Fibroblast of skin of scalp (primary cell): ENCODE results near the gene F12. TPM values are rescaled to one million over a fixed set of nuclear protein-coding genes. Genes with fewer than 3 reads are reported as not detected.

Experiments
- DNase-seq: peaks from one replicate; pipeline ENCODE4 v3.0.0-alpha.2; 2013
- polyA plus RNA-seq, 2 experiments: library from polyadenylated mRNA; unstranded; fragments of 120-200 nt; gene quantifications; one replicate each; pipeline ENCODE4 v1.2.1, GENCODE V29; 2013; ENCODE audit not compliant: insufficient read length in 2 of 2

F12 gene
- 0.64 TPM for polyA plus RNA-seq (2013, experiment 1 of 2; ENCODE audit: insufficient read length)
- polyA plus RNA-seq (2013, experiment 2 of 2; ENCODE audit: insufficient read length), result 0.96 TPM

DNA sequence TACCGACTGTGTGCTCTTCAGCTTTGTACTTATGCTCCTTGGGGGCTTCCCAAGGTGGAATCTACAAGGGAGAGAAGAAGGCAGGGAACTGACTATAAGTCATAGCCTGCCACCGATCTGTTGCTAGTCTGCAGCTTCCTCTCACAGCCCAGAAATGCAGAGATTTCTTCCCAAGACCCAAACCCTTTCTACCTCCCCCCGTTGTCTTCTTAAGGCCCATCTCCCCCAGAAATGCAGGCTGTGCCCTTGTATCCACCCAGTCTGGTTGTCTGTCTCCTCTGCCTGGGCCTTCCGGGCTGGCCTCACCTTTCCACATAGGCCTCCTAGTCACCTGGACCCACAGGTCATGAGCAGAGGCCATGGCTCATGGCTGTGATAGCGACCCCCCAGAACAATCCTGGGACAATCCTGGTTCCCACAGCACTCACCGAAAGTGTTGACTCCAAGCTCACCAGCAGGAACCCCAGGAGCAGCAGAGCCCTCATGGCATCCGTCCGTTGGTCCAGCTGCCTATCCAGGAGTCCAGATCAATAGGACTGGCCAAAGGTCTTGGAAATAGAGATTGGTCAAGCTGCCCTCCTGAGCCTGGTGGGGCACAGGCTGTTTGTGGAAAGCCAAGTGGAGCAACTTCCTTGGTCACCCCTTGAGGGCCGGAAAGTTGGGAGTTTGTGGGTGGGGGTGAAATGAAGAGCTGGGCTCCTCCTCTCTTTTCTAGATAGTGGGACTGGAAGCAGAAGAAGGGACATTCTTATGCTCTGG, at the start of gene F12:
Gene F12, minus strand, starts transcription at position 522 of the 759 bp plus-strand sequence. Its CDS starts 37 bp downstream, at position 485.
- no peak for DNase-seq

GRCh38 chr5:177458912-177459350, 49.6 kb upstream of the F12 start:
- DNase-seq, result peak; percentile 33

DNA sequence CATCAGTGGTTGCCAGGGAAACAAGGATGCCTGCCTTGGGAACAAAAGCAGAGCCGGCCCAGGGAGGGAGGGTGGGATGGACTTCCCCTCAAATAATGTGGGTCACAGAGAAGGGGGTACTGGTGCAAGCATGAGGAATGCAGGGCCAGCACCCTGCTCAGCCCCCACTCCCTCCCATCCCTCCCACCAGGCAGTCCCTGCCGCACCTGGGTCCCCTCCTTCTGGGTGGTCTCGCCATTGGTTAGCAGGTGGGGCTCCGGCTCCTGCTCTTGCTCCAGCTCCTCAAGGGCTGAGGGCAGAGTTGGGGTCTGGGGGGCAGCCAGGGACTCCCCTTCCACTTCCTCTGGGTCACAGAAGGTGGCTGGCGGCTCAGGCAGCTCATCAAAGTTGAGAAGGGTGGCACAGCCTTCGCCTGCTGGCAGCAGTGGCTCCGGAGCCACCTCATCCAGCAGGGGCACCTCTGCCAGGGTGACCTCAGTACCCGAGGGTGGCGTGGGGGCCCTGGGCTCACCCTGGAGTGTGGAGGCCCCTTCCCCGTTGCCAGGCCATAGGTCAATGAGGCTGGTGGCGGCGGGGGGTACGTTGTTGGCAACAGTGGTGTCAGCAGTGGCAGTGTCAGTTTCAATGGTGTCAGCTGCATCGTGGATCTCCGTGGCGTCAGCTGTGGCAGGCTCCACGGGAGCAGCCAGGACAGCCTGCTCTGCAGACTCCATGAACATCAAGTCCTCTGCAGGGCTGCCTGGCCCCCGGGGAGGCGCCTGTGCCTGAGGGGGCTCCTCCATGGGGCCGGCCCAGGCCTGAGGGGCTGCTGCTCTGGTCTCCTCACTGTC, 48.7 kb upstream of the F12 start:
- no peak for DNase-seq

DNA sequence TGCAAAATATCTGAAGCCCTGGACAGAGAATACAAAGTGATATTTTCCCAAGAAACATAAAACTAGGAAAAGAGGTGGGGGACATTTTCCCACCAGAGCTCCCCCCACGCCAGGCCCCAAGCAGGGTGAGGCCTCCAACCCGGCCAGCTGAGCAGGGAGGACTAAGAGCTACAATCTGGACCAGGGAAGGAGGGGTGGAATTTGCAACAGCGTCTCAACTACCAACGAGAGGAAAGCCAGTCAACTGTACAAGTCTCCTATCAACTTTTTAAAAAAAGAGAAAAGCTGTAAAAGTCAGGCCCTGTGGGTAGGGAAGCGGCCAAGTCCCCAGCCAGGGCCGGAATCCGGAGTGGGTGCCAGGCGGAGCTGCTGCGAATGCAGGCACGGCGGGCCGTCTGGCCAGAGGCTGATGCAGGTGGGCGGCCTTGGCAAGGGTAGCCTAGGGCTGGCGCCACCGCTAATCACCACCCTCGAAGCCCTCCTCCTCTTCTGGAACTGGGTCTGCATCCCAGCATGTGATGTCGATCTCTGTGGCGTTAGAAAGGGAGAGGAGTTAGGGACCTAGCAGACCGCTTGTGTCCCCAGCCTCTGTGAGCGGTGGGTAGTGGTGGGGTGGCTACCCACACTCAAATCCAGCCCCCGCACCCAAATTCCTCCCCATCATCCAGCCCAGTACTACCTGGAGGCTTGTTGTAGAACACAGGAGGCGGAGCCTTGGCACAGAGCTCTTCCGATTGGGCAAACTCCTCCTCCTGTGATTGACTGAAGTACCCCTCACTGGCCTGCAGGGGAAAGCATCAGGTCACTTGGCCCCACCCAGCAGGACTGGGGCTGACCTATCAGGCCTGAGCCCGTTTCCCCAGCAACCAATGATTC, 47.9 kb upstream of the F12 start:
- peak; percentile 97 for DNase-seq

GRCh38 chr5:177456591-177456964, 47.2 kb upstream of the F12 start:
- DNase-seq, result no peak

DNA sequence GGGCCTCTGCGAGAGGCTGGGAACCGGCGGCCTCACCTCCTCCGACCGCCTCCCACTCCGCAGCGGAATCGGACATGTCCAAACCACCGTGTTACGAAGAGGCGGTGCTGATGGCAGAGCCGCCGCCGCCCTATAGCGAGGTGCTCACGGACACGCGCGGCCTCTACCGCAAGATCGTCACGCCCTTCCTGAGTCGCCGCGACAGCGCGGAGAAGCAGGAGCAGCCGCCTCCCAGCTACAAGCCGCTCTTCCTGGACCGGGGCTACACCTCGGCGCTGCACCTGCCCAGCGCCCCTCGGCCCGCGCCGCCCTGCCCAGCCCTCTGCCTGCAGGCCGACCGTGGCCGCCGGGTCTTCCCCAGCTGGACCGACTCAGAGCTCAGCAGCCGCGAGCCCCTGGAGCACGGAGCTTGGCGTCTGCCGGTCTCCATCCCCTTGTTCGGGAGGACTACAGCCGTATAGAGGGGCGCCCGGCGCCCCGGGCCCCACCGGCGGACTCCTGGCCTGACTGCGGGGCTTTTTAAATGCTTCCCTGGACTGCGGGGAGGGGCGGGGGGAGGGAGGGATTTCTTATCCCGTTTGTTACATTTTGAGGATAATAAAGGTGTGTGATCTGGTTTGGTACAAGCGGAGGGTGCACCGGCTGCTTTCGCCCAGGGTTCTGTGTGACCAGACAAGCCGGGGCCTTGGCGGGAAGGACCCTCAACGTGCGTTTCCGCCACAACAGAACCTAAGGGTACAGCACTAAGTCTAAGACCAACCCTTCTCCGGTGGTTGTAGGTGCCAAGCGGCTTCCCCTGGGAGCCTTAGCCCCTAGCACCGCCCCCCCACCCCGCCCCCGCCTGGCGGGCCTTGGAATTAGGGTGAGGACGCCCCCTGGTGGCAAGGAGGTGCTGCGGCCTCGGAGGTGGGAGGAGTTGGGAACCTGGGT, 46.6 kb upstream of the F12 start:
- peak; percentile 86 for DNase-seq

DNA sequence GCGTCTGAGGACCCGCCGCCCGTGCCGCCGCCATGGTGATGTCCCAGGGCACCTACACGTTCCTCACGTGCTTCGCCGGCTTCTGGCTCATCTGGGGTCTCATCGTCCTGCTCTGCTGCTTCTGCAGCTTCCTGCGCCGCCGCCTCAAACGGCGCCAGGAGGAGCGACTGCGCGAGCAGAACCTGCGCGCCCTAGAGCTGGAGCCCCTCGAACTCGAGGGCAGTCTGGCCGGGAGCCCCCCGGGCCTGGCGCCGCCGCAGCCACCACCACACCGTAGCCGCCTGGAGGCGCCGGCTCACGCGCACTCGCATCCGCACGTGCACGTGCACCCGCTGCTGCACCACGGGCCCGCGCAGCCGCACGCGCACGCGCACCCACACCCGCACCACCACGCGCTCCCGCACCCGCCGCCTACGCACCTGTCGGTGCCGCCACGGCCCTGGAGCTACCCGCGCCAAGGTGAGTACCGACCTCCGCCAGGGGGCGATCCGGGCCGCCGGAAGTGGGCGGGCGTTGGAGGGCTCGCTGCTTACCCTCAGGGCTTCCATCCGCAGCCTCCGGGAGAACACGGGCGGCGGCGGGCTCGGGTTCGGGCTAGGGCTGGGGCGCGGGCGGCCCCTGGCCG, 45.8 kb upstream of the F12 start:
- DNase-seq, result peak; percentile 64

DNA sequence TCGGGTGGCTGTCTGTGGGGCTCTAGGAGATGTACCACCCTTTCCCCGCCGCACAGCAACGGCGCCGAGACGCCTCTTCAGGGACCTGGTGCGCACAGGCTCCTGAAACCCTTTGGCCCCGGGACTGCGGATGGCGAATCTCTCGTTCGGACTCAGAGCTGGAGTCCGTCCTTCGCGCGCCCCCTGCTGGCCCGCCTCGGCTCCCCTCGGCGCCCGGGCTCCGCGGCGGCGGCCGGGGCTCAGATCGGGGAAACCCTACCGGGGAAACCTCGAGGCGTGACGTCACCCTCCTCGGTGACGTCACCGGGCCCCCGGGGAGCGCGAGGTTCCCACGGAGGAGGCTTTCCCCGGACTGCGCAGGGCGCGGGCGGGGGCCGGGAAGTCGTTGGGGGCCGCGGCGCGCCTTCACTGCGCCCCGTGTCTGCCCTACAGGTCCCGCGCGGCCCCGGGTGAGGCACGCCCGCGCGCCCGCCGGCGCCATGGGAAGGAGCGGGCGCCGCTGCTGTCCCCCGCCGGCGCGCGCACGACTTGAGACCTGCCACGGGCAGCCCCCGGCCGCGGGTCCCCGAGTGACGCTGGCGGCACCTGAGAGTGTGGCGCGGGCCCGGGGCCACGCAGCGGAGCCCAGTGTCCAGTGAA, 45.2 kb upstream of the F12 start:
- DNase-seq, result peak; percentile 89

DNA sequence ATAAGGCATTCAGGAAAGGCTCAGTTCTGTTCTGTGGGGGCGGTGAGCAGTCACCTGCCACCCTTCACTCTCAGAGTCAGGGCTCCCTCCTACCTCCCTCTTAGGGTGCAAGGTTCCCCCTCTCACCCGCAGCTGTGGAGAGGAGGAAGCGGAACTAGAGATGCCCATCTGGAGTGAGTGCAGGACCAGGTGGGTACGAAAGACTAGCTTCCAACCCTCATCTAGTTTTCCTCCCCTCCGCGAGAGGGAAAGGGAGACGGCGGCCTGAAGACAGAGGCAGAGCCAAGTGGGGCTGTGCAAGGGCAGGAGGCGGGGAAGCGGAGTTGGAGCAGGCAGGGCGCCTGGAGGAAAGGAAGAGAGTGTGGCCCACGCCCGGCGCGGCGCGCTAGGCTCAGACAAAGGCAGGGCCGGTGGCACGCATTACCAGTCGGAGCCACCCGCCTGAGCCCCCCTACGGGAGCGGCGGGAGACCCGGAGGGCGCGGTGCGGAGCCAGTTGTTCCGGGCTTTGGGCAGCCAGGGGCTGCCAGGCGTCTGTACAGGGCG, 44.6 kb upstream of the F12 start:
- peak; percentile 23 for DNase-seq

GRCh38 chr5:177452688-177453638, 43.6 kb upstream of the F12 start:
- DNase-seq, result no peak

- DNase-seq, result no peak
Observed at GRCh38 chr5:177450667-177451424, 41.5 kb upstream of the F12 start.

GRCh38 chr5:177449140-177450061, 40.0 kb upstream of the F12 start:
- DNase-seq, result no peak

DNA sequence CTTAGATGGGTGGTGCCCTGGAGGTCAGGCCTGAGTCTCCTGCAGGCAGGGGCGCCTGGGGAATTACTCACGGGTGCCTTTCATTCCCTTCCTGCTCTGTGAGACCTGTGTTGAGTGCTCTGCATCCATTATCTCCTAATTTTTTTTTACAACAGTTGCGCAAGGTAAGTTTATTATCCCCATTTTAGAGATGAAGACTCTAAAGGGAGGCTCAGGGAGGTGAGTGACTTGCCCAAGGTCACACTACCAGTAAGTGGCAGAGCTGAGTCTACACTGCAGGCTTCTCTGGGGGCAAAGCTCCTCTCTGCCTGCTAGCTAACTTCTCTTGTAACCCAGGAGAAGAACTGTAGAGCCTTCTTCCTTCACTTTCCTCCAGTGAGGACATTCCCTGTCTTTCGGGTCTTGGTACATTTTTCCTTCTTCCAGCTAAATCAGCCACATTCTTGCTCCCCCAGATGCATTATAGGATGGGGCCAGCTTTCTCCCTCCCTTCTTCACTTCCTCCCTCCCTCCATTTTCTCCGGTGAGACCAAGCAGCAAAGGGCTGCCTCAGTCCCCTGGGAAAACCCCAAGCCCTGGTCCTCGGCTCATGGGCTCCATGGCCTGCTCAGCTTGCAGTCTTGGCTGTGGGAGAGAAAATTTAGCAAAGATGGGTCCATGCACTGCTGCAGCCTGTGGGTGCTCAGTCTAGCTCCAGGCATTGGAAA, 39.0 kb upstream of the F12 start:
- no peak for DNase-seq

DNA sequence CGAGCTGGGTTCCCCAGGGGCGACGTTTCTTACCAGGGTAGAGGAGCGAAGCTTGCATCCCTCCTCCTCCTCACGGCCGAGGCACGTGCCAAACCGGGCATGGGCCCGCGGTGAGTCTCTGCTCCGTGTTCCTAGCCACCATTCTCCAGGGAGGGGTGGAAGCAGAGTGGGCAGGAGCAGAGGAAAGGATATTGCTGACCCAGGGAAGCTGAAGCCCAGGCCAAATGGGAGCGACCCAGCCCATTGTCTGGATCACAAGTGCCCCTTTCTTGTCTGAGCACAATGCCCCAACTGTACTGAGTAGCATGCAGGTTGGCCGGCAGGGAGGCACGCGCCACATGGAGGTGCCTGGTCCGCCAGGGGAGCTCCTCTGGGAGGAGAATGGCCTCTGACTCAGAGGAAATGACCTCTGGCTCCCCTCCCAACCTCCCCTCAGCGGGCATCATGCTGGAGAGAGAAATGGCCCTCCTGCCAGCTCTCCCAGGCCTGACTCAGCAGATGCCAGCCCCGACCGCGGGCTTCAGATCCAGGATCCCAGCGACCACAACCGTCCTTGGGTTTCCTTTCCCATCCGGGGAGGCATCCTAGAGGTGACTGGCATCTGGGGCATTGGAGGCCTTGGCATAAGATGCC, 38.4 kb upstream of the F12 start:
- DNase-seq, result peak; percentile 75

DNA sequence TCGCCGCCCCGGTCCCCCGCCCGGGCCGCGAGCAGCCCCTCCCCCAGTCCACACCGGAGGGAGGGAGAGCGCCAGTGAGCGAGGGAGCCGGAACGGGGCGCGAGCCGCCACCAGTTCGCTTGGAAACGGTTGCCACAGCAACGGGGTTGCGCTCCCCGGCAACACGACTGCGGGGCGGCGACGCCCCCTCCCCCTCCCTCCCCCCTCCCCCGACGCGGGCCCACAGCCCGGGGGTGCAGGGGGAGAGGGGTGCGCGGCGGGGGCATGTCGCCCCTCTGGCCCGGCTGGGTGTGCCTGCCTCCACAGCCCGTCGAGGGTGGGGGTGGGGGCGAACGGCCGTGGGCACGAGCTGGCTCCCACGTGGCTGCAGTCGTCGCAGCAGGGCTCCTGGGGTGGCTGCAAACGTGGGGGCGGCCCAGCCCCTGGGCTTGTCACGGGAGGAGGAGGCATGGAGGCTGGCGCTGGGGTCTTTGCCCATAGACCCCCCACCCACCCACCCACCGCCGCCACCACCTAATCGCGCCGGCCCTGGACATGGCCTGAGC, 37.8 kb upstream of the F12 start:
- peak; percentile 46 for DNase-seq
